Suprapubic skin (tissue), 4 donors: ENCODE data around the gene CTNNA1. TPM values are rescaled to one million over a fixed set of nuclear protein-coding genes. Genes with fewer than 3 reads are reported as not detected.

Source experiments
- DNase-seq, 2 donors: peaks; one replicate each; pipeline ENCODE4 v3.0.0-alpha.2; 2019; ENCODE audit warnings: low spot score in 2 of 2
- H3K27ac ChIP-seq: fragments of 200-600 bp; sonication (generic); one replicate; pipeline ENCODE4 v1.5.1; 2019
- H3K27me3 ChIP-seq: fragments of 200-600 bp; sonication (generic); one replicate; pipeline ENCODE4 v1.5.1; 2019
- H3K36me3 ChIP-seq: fragments of 200-600 bp; sonication (generic); one replicate; pipeline ENCODE4 v1.5.1; 2019
- H3K4me1 ChIP-seq: fragments of 200-600 bp; sonication (generic); one replicate; pipeline ENCODE4 v1.5.1; 2019
- H3K4me3 ChIP-seq: fragments of 200-600 bp; sonication (generic); one replicate; pipeline ENCODE4 v1.5.1; 2019; ENCODE audit warnings: mild to moderate bottlenecking
- H3K9me3 ChIP-seq: fragments of 200-600 bp; sonication (generic); one replicate; pipeline ENCODE4 v1.5.1; 2019
- EP300 ChIP-seq: sonication (generic); formaldehyde crosslinking; IDR thresholded peaks from one replicate; pipeline ENCODE4 v1.6.1; 2017; ENCODE audit warnings: antibody characterized with exemption
- POLR2A ChIP-seq, 2 donors: fragments of 450-650 bp; IDR thresholded peaks; one replicate each; pipeline ENCODE4 v1.6.1; 2017; ENCODE audit warnings: antibody characterized with exemption in 2 of 2, mild to moderate bottlenecking in 2 of 2, moderate library complexity in 2 of 2
- POLR2AphosphoS5 ChIP-seq, 3 donors: sonication (generic); formaldehyde crosslinking; IDR thresholded peaks; one replicate each; pipeline ENCODE4 v1.6.1; 2017; ENCODE audit warnings: antibody characterized with exemption in 3 of 3
- WGBS: methylation state at CpG from one replicate; pipeline ENCODE4 v1.1.5; 2018; 5-methylcytosine and 5-hydroxymethylcytosine counted together
- total RNA-seq, 4 donors: library from RNA; depleted of rRNA; stranded (reverse); fragments of >200 nt; gene quantifications; one replicate each; pipeline ENCODE4 v1.1.0, GENCODE V29; 2016
- TF ChIP-seq, protein P1 (sequence below), 2 donors: fragments of 200-600 bp in 1 of 2; fragments of 450-650 bp in 1 of 2; sonication (generic) in 1 of 2; IDR thresholded peaks; one replicate each; pipeline ENCODE4 v1.5.1; 2016 to 2019; ENCODE audit warnings: antibody characterized with exemption in 2 of 2, mild to moderate bottlenecking in 1 of 2, moderate library complexity in 1 of 2

Gene CTNNA1
- total RNA-seq, 4 donors from 2014 or later: 260 to 332 (median 279) TPM

DNA sequence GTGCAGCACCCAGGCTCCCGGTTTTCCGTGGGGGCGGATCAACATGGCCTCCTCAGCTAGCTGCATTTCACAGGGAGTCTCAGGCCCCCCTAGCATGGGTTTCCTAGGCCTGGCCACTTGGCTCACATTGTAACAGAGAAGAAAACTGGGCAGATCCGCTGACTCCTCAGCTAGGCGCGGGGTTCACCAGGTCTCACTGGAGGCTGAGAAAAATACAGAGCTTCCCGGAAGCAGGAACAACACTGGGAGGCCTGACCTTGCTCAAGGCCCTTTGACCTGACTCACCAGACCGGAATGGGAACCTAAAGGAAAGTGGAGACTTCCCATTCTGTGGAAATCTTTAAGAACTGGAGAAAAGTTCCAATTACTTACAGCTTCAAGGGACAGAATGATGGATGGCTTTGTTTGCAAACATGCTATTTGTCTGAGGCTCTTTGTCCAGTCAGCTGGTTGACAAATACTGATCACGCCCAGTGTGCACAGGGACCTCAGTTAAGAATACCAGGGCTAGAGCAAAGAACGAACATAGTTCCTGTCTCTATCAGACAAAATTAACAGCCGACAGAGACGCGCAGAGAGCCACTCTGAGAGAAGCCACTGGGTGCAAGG, 210.6 kb downstream of the CTNNA1 start:
- Histone ChIP-seq H3K4me1 (peaks cover 4% of the 10 kb centered on the region), H3K9me3 (no peaks in the 10 kb centered on the region), H3K36me3 (no peaks in the 10 kb centered on the region), H3K27ac (no peak overlapping the region), H3K4me3 (no peak overlapping the region), H3K27me3 (no peaks in the 10 kb centered on the region)
- DNase-seq: no peak
- TF ChIP-seq POLR2A (IDR thresholded peaks at IDR 0.05): no peak
- no peak for TF ChIP-seq POLR2AphosphoS5 (IDR thresholded peaks at IDR 0.05)
- TF ChIP-seq, protein P1, sequence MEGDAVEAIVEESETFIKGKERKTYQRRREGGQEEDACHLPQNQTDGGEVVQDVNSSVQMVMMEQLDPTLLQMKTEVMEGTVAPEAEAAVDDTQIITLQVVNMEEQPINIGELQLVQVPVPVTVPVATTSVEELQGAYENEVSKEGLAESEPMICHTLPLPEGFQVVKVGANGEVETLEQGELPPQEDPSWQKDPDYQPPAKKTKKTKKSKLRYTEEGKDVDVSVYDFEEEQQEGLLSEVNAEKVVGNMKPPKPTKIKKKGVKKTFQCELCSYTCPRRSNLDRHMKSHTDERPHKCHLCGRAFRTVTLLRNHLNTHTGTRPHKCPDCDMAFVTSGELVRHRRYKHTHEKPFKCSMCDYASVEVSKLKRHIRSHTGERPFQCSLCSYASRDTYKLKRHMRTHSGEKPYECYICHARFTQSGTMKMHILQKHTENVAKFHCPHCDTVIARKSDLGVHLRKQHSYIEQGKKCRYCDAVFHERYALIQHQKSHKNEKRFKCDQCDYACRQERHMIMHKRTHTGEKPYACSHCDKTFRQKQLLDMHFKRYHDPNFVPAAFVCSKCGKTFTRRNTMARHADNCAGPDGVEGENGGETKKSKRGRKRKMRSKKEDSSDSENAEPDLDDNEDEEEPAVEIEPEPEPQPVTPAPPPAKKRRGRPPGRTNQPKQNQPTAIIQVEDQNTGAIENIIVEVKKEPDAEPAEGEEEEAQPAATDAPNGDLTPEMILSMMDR (IDR thresholded peaks at IDR 0.05): no peak
- no peak for TF ChIP-seq EP300
- WGBS: 88% methylated on average over 13 of the region's 13 CpGs

DNA sequence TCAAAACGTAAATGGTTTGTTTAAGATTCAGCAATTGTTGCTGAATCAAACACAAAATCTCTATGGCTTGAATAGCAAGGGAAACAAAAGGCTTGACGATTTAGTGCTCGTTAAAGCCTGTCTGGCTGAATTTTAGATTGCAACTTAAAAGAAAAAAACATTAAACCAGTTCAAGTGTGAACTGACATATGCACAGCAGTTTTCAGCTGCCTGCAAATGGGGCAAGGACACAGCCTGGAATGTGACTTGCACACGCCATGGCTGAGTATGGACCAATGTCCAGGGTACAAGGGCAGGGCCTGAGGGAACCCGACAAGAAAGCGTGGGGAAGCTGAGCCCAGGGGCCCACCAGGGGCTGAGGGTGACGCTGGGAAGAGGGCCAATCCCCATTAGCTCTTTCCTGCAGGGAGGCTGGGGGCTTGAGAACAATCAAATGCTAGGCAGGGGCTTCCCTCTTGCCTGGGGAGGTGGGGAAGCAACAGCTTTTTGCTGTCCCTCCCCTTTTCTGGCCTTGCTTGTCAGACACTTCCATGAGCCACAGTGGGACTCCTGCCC, 211.5 kb downstream of the CTNNA1 start:
- Histone ChIP-seq H3K4me3 (no peak overlapping the region), H3K4me1 (peaks cover 4% of the 10 kb centered on the region), H3K9me3 (no peaks in the 10 kb centered on the region), H3K27me3 (no peaks in the 10 kb centered on the region), H3K36me3 (no peaks in the 10 kb centered on the region), H3K27ac (no peak overlapping the region)
- TF ChIP-seq POLR2AphosphoS5 (IDR thresholded peaks at IDR 0.05) (no peak), POLR2A (IDR thresholded peaks at IDR 0.05) (no peak), EP300 (no peak)
- TF ChIP-seq, protein P1 (IDR thresholded peaks at IDR 0.05): no peak
- no peak for DNase-seq
- WGBS: 76% methylated on average over 7 of the region's 7 CpGs

DNA sequence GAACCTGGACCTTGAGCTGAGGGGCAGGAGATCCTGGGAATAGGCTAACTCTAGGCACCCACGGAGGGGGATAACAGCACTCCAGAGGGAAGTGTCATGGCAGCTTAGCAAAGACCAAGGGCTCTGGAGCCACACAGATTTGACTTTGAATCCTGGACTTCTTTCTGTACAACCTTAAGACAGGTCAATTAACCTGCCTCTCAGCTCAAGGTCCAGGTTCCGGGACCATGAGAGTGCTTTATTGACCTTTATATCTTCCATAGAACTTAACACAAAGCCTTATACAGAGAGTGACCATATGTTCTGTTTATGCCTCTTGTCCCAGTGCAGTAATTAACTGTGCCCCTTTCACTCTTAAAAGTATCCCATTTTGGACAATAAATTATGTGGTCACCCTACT, 212.4 kb downstream of the CTNNA1 start:
- TF ChIP-seq, protein P1 (IDR thresholded peaks at IDR 0.05): no peak
- TF ChIP-seq EP300 (no peak), POLR2AphosphoS5 (IDR thresholded peaks at IDR 0.05) (no peak), POLR2A (IDR thresholded peaks at IDR 0.05) (no peak)
- WGBS: 100% methylated on average over 2 of the region's 2 CpGs
- Histone ChIP-seq H3K27me3 (no peaks in the 10 kb centered on the region), H3K27ac (no peak overlapping the region), H3K4me1 (peaks cover 4% of the 10 kb centered on the region), H3K9me3 (no peaks in the 10 kb centered on the region), H3K4me3 (no peak overlapping the region), H3K36me3 (no peaks in the 10 kb centered on the region)
- no peak for DNase-seq

DNA sequence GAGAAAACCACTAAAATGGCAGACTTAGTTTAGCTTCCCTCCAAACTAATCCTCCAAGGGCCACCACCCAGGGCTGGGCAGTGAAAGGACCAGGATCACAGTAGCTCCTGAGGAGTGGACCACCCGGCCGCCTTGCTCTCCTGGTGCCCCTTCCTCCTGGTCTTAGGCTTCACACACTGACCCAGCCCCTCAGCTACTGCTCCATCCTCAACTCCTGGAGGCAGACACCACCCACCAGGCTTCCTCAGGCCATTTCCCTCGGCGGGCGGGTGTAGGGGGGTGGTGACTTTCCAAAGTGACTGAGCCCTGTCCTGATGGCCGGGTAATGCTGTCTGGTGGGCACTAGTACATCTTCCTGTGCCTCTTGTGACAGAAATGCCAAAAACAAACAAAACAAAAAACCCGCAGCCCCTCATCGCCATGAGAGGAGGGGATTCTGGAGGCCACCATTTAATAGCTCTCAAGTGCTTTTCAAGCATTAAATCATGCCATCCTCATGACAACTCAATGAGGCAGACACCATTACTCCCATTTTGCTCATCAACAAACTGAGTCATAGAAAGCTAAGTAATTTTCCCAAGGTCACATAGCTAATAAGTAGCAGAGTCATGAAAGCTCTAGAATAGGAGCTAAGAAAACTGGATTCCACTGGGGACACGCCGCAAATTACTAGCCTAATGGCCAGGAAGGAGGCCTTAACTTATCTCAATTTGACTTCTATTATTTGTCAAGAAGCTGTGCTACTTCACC, 213.2 kb downstream of the CTNNA1 start:
- WGBS: 97% methylated on average over 10 of the region's 10 CpGs
- Histone ChIP-seq H3K36me3 (no peaks in the 10 kb centered on the region), H3K27ac (no peak overlapping the region), H3K4me3 (no peak overlapping the region), H3K4me1 (no peaks in the 10 kb centered on the region), H3K27me3 (no peaks in the 10 kb centered on the region), H3K9me3 (no peaks in the 10 kb centered on the region)
- TF ChIP-seq, protein P1 (IDR thresholded peaks at IDR 0.05): no peak
- TF ChIP-seq EP300: no peak
- no peak for TF ChIP-seq POLR2AphosphoS5 (IDR thresholded peaks at IDR 0.05)
- TF ChIP-seq POLR2A (IDR thresholded peaks at IDR 0.05): no peak
- no peak for DNase-seq

DNA sequence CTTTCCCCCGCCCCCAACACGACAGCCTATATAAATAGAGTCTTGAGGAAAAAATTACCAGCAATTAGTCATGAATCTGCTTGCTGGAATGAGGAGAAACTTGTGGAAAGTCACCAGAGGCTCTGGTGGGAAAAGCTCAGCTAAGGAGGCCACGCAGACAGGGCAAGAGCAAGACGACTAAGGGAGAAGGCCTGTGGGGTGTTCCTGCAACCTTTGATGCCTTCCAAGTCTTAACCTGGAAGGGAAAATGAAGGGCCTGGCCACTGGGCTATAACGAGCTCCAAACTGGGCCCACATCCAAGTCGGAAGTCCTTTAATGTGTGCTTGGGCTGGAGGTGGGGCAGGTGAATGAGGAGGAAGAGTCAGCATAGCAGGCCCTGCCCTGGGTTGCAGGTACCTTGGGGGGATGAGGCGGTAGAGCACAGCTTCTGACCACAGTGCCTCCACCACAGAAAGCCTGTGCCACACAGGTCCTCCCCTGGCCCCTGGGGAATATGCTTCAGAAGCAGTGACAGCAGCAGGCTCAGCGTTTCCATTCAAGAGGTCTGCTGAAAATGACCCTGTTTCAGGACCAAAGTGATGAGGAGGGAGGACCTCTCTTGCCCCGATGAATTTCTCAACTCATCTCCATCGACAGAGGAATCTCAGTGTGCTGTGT, 214.7 kb downstream of the CTNNA1 start:
- H3K9me3 ChIP-seq: no peaks in the 10 kb centered on the region
- DNase-seq: no peak
- H3K36me3 ChIP-seq: no peaks in the 10 kb centered on the region
- no peaks in the 10 kb centered on the region for H3K27me3 ChIP-seq
- TF ChIP-seq, protein P1 (IDR thresholded peaks at IDR 0.05): no peak
- no peak for TF ChIP-seq EP300
- no peak for TF ChIP-seq POLR2A (IDR thresholded peaks at IDR 0.05)
- TF ChIP-seq POLR2AphosphoS5 (IDR thresholded peaks at IDR 0.05): no peak
- no peak overlapping the region for H3K27ac ChIP-seq
- H3K4me1 ChIP-seq: peaks cover 7% of the 10 kb centered on the region
- H3K4me3 ChIP-seq: no peak overlapping the region
- WGBS: 82% methylated on average over 9 of the region's 10 CpGs
